Lower leg skin (tissue), 3 donors: ENCODE measurements around the gene EBF3.

ENCODE experiments used
- POLR2A ChIP-seq, 2 donors: fragments of 450-650 bp; IDR thresholded peaks; one replicate each; pipeline ENCODE4 v1.6.1; 2016 to 2017; ENCODE audit warnings: antibody characterized with exemption in 2 of 2, mild to moderate bottlenecking in 1 of 2, moderate library complexity in 1 of 2
- TF ChIP-seq, protein P1 (sequence below), 3 donors: fragments of 450-650 bp; IDR thresholded peaks; one replicate each; pipeline ENCODE4 v1.5.1; 2016; ENCODE audit warnings: antibody characterized with exemption in 3 of 3, mild to moderate bottlenecking in 3 of 3, moderate library complexity in 2 of 3

DNA sequence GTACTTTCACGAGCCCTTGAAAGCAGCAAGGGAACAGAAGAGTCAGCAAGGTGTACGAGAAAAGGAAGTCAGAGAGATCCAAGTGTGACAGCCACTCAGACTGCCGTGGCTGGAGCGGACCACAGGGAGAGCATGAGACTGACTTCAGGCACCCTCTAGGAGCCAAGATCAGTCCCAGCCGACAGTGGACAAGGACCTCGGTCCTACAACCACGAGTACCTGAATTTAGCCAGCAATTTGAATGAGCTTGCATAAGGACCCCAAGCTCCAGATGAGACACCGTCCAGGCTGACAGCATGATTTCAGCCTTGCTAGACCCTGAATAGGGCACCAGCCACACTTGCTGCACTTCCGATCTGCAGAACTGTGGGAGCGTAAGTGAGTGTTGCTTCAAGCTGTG lies 13.7 kb upstream of the EBF3 start:
- TF ChIP-seq, protein P1, sequence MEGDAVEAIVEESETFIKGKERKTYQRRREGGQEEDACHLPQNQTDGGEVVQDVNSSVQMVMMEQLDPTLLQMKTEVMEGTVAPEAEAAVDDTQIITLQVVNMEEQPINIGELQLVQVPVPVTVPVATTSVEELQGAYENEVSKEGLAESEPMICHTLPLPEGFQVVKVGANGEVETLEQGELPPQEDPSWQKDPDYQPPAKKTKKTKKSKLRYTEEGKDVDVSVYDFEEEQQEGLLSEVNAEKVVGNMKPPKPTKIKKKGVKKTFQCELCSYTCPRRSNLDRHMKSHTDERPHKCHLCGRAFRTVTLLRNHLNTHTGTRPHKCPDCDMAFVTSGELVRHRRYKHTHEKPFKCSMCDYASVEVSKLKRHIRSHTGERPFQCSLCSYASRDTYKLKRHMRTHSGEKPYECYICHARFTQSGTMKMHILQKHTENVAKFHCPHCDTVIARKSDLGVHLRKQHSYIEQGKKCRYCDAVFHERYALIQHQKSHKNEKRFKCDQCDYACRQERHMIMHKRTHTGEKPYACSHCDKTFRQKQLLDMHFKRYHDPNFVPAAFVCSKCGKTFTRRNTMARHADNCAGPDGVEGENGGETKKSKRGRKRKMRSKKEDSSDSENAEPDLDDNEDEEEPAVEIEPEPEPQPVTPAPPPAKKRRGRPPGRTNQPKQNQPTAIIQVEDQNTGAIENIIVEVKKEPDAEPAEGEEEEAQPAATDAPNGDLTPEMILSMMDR (IDR thresholded peaks at IDR 0.05) = no peak
- TF ChIP-seq POLR2A (IDR thresholded peaks at IDR 0.05) = no peak
